Endothelial cell (in vitro differentiated cells): ENCODE results near the gene SLC12A8. TPM values are rescaled to one million over a fixed set of nuclear protein-coding genes. Genes with fewer than 3 reads are reported as not detected.

Experiments
- DNase-seq: peaks from one replicate; pipeline ENCODE4 v3.0.0; 2021; ENCODE audit warnings: low spot score
- H3K27ac Mint-ChIP-seq: one replicate; pipeline ENCODE4 v1.8.0; 2021; ENCODE audit warnings: mixed read lengths, inconsistent platforms; ENCODE audit not compliant: unreplicated experiment
- H3K27me3 Mint-ChIP-seq: one replicate; pipeline ENCODE4 v1.8.0; 2021; ENCODE audit warnings: mild to moderate bottlenecking, moderate library complexity, mixed read lengths, inconsistent platforms; ENCODE audit not compliant: unreplicated experiment
- H3K36me3 Mint-ChIP-seq: one replicate; pipeline ENCODE4 v1.8.0; 2021; ENCODE audit warnings: mild to moderate bottlenecking, low read depth, mixed read lengths, inconsistent platforms; ENCODE audit not compliant: unreplicated experiment
- H3K4me1 Mint-ChIP-seq: one replicate; pipeline ENCODE4 v1.8.0; 2021; ENCODE audit warnings: mild to moderate bottlenecking, mixed read lengths, inconsistent platforms; ENCODE audit not compliant: unreplicated experiment
- H3K4me3 Mint-ChIP-seq: one replicate; pipeline ENCODE4 v1.8.0; 2021; ENCODE audit warnings: mild to moderate bottlenecking, mixed read lengths, inconsistent platforms; ENCODE audit not compliant: unreplicated experiment
- H3K9me3 Mint-ChIP-seq: one replicate; pipeline ENCODE4 v1.8.0; 2021; ENCODE audit warnings: mixed read lengths, inconsistent platforms; ENCODE audit not compliant: unreplicated experiment
- CTCF ChIP-seq: fragments of 200-600 bp; sonication (generic); IDR thresholded peaks from one replicate; pipeline ENCODE4 v1.5.0; 2021; ENCODE audit warnings: antibody characterized with exemption; ENCODE audit not compliant: unreplicated experiment
- total RNA-seq: library from RNA; stranded (reverse); fragmentation: NEBNext Ultra II Directional; extraction: Animal tissue kit (Norgen Biotek cat#: 25700); gene quantifications from one replicate; pipeline ENCODE4 v1.2.1, GENCODE V29; 2021; ENCODE audit not compliant: unreplicated experiment

SLC12A8 gene
- total RNA-seq, 1 donor from 2014 or later, result 0.54 TPM

GRCh38 chr3:125192190-125193035, 20.1 kb downstream of the SLC12A8 start:
- H3K36me3 Mint-ChIP-seq, result no peaks in the 10 kb centered on the region
- peak overlapping the region; percentile 57 for H3K27ac Mint-ChIP-seq
- H3K27me3 Mint-ChIP-seq, result peaks cover 2% of the 10 kb centered on the region
- no peak overlapping the region for H3K4me3 Mint-ChIP-seq
- DNase-seq, result peak; percentile 41
- H3K4me1 Mint-ChIP-seq, result peaks cover 11% of the 10 kb centered on the region
- no peak for TF ChIP-seq CTCF
- no peaks in the 10 kb centered on the region for H3K9me3 Mint-ChIP-seq

- no peak for TF ChIP-seq CTCF
- Mint-ChIP-seq H3K36me3 (no peaks in the 10 kb centered on the region), H3K27me3 (peaks cover 2% of the 10 kb centered on the region), H3K4me3 (no peak overlapping the region), H3K27ac (no peak overlapping the region), H3K4me1 (peaks cover 11% of the 10 kb centered on the region), H3K9me3 (no peaks in the 10 kb centered on the region)
- no peak for DNase-seq
Observed at GRCh38 chr3:125191730-125192129, 20.8 kb downstream of the SLC12A8 start.

- no peak for DNase-seq
- H3K36me3 Mint-ChIP-seq, result no peaks in the 10 kb centered on the region
- peaks cover 11% of the 10 kb centered on the region for H3K4me1 Mint-ChIP-seq
- H3K27me3 Mint-ChIP-seq, result peaks cover 3% of the 10 kb centered on the region
- no peak overlapping the region for H3K4me3 Mint-ChIP-seq
- H3K9me3 Mint-ChIP-seq, result no peaks in the 10 kb centered on the region
- TF ChIP-seq CTCF, result no peak
- H3K27ac Mint-ChIP-seq, result no peak overlapping the region
Observed at GRCh38 chr3:125191256-125191655, 21.3 kb downstream of the SLC12A8 start.

- H3K4me1 Mint-ChIP-seq, result peaks cover 11% of the 10 kb centered on the region
- H3K4me3 Mint-ChIP-seq, result no peak overlapping the region
- no peak for TF ChIP-seq CTCF
- no peaks in the 10 kb centered on the region for H3K36me3 Mint-ChIP-seq
- peaks cover 4% of the 10 kb centered on the region for H3K27me3 Mint-ChIP-seq
- H3K27ac Mint-ChIP-seq, result no peak overlapping the region
- DNase-seq, result no peak
- no peaks in the 10 kb centered on the region for H3K9me3 Mint-ChIP-seq
Observed at GRCh38 chr3:125190786-125191185, 21.8 kb downstream of the SLC12A8 start.

GRCh38 chr3:125189378-125190165, 23.0 kb downstream of the SLC12A8 start:
- no peak for DNase-seq
- H3K36me3 Mint-ChIP-seq, result no peaks in the 10 kb centered on the region
- TF ChIP-seq CTCF, result no peak
- H3K4me3 Mint-ChIP-seq, result no peak overlapping the region
- H3K4me1 Mint-ChIP-seq, result peaks cover 11% of the 10 kb centered on the region
- peaks cover 4% of the 10 kb centered on the region for H3K27me3 Mint-ChIP-seq
- no peaks in the 10 kb centered on the region for H3K9me3 Mint-ChIP-seq
- no peak overlapping the region for H3K27ac Mint-ChIP-seq
